Pancreas (tissue), 10 donors: Measurements from ENCODE around the gene FCRLA. TPM values are rescaled to one million over a fixed set of nuclear protein-coding genes. Genes with fewer than 3 reads are reported as not detected.
A peak's percentile ranks its signal among the peaks of the same experiment; 100 is the strongest.

ENCODE experiments used
- ATAC-seq, 4 donors: fragments of 200-7000 bp; cut with Tn5 transposase; one replicate each; pipeline versions ENCODE4 v1.8.0 to v1.9.1; 2020; ENCODE audit warnings: mild to moderate bottlenecking in 4 of 4, moderate library complexity in 4 of 4
- DNase-seq, 6 donors: peaks; one replicate each; pipeline ENCODE4 v3.0.0-alpha.2; 2020
- FAIRE-seq: peaks from 2 replicates; lab custom pipeline; 2012; peaks lifted over from hg19 to GRCh38; lab: Jason Lieb, UNC
- H3K27ac ChIP-seq, 4 donors: fragments of 200-600 bp; sonication (generic); 1 replicate in 3 of 4; 2 replicates in 1 of 4; pipeline versions ENCODE4 v1.5.0 to v1.8.0; 2020
- H3K27me3 ChIP-seq, 4 donors: fragments of 200-600 bp; one replicate each; pipeline ENCODE4 v1.8.0; 2021
- H3K36me3 ChIP-seq, 3 donors: fragments of 200-600 bp; sonication (generic) in 1 of 3; one replicate each; pipeline versions ENCODE4 v1.5.0 to v1.8.0; 2020 to 2021
- H3K4me1 ChIP-seq, 3 donors: fragments of 200-600 bp; one replicate each; pipeline ENCODE4 v1.8.0; 2021
- H3K4me3 ChIP-seq, 4 donors: fragments of 200-600 bp; sonication (generic) in 2 of 4; one replicate each; pipeline versions ENCODE4 v1.5.0 to v1.8.0; 2020 to 2021
- H3K9me3 ChIP-seq, 4 donors: fragments of 200-600 bp; one replicate each; pipeline ENCODE4 v1.8.0; 2021
- WGBS, 2 donors: extraction: QIAGEN DNeasy Blood & Tissue Kit; methylation state at CpG; one replicate each; pipeline ENCODE4 v1.1.7; 2013; 5-methylcytosine and 5-hydroxymethylcytosine counted together
- intact Hi-C, 3 donors: fragments of 100-400 bp; cut with DNase I; formaldehyde crosslinking; loops; one replicate each; pipeline versions ENCODE4 v1.11.1 to v1.14.2; 2022
- polyA plus RNA-seq, 2 donors: library from polyadenylated mRNA; stranded (reverse); fragments of 200-250 nt; gene quantifications; one replicate each; pipeline ENCODE4 v1.2.3, GENCODE V29; 2013
- total RNA-seq, 6 donors: library from RNA; stranded (reverse); fragmentation: NEBNext Ultra II Directional in 4 of 6; extraction: Animal tissue kit (Norgen Biotek cat#: 25700) in 4 of 6; gene quantifications; one replicate each; pipeline versions ENCODE4 v1.2.1 to v1.2.4, GENCODE V29; 2021 to 2023
- TF ChIP-seq, protein P1 (sequence below), 4 donors: fragments of 200-600 bp; sonication (generic) in 3 of 4; IDR thresholded peaks; one replicate each; pipeline versions ENCODE4 v1.5.0 to v1.8.0; 2021; ENCODE audit warnings: antibody characterized with exemption in 4 of 4
- donor health status: healthy with polysubstance abuse.
- donor health status: DM: no; HTN: no; CAD: no; lungs with moderate emphysema.
- donor health status: DM: no; HTN: no; CAD: no.
- donor health status: control.
- donor health status: control.
- donor health status: Bipolar disorder and iron deficiency.
- donor health status: DM: yes; HTN: yes; CAD: no.
- donor health status: DM: no; HTN: no; CAD: no.
- donor health status: DM: no; HTN: no; CAD: no.
- donor health status: DM: yes; HTN: yes; CAD: no.

The FCRLA gene
- total and polyA plus RNA-seq, 8 donors, result 0.38 TPM; not detected in 7

DNA sequence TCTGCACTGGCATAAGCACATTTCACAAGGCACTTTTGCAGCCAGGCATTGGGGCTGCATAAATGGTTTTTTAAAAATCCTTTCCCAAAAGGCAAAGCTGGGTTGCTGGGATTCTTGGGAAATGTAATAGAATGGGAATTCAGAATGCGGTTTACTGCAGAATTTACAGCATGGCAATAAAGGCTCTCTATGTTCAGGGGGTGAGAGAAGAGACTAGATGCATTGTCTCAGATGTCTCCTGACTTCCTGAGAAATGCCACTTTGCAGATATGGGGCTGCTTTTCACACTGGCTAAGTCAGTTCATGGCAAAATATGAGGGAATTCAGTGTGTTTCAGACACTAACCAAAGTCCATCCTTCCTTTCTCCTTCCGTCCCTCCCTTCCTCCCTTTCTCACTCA is 30.6 kb upstream of the FCRLA start:
- 91% methylated on average over 2 of the region's 2 CpGs for WGBS, 2 donors
- Histone ChIP-seq H3K9me3 (no peaks in the 10 kb centered on the region), H3K36me3 (no peaks in the 10 kb centered on the region), H3K27me3 (no peaks in the 10 kb centered on the region), H3K4me1 (no peaks in the 10 kb centered on the region), H3K27ac (no peak overlapping the region), H3K4me3 (no peak overlapping the region)
- no peak for ATAC-seq
- intact Hi-C loops, result no loop called here
- no peak for DNase-seq
- TF ChIP-seq, protein P1, sequence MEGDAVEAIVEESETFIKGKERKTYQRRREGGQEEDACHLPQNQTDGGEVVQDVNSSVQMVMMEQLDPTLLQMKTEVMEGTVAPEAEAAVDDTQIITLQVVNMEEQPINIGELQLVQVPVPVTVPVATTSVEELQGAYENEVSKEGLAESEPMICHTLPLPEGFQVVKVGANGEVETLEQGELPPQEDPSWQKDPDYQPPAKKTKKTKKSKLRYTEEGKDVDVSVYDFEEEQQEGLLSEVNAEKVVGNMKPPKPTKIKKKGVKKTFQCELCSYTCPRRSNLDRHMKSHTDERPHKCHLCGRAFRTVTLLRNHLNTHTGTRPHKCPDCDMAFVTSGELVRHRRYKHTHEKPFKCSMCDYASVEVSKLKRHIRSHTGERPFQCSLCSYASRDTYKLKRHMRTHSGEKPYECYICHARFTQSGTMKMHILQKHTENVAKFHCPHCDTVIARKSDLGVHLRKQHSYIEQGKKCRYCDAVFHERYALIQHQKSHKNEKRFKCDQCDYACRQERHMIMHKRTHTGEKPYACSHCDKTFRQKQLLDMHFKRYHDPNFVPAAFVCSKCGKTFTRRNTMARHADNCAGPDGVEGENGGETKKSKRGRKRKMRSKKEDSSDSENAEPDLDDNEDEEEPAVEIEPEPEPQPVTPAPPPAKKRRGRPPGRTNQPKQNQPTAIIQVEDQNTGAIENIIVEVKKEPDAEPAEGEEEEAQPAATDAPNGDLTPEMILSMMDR (IDR thresholded peaks at IDR 0.05), result no peak
- no peak for FAIRE-seq

GRCh38 chr1:161676958-161677689 is 29.9 kb upstream of the FCRLA start:
- no peak overlapping the region for H3K4me3 ChIP-seq
- H3K27me3 ChIP-seq, result no peaks in the 10 kb centered on the region
- FAIRE-seq, result no peak
- TF ChIP-seq, protein P1 (IDR thresholded peaks at IDR 0.05), result no peak
- H3K36me3 ChIP-seq, result no peaks in the 10 kb centered on the region
- 60% methylated on average over 5 of the region's 5 CpGs for WGBS, 2 donors
- intact Hi-C loops, result no loop called here
- peak in 1 of 6 donors; percentile 18 for DNase-seq
- ATAC-seq, result peak in 3 of 4 donors; percentile 45 to 75 (median 74)
- no peaks in the 10 kb centered on the region for H3K9me3 ChIP-seq
- no peak overlapping the region for H3K27ac ChIP-seq
- H3K4me1 ChIP-seq, result no peaks in the 10 kb centered on the region

- H3K9me3 ChIP-seq, result no peaks in the 10 kb centered on the region
- H3K4me3 ChIP-seq, result no peak overlapping the region
- H3K27ac ChIP-seq, result no peak overlapping the region
- TF ChIP-seq, protein P1 (IDR thresholded peaks at IDR 0.05), result no peak
- intact Hi-C loops, result no loop called here
- 94 to 96% methylated on average over 3 of the region's 3 CpGs for WGBS, 2 donors
- H3K4me1 ChIP-seq, result no peaks in the 10 kb centered on the region
- no peaks in the 10 kb centered on the region for H3K27me3 ChIP-seq
- no peak for FAIRE-seq
- H3K36me3 ChIP-seq, result no peaks in the 10 kb centered on the region
- DNase-seq, result no peak
- ATAC-seq, result no peak
These were observed 28.5 kb upstream of the FCRLA start for GRCh38 chr1:161678500-161678899.

DNA sequence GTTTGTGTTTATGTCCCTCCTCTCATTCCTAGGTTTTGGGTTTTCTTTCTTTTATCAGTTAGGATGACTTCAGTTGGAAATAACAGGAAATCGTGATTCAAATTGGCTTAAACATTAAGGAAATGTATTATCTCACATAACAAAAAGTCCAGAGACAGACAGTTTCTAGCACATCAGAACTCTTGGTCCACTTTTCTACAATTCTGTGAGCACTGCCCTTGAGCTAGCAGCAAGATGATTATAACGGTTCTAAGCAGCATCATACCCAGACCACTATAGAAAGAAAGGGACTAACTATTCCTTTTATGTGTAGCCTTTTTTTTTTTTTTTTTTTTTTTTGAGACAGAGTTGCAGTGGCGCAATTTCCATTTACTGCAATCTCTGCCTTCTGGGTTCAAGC is 25.1 kb upstream of the FCRLA start:
- FAIRE-seq (no peak), DNase-seq (no peak), ATAC-seq (no peak)
- Histone ChIP-seq H3K4me3 (no peak overlapping the region), H3K27me3 (no peaks in the 10 kb centered on the region), H3K9me3 (no peaks in the 10 kb centered on the region), H3K27ac (no peak overlapping the region), H3K4me1 (no peaks in the 10 kb centered on the region), H3K36me3 (no peaks in the 10 kb centered on the region)
- TF ChIP-seq, protein P1 (IDR thresholded peaks at IDR 0.05), result no peak
- 55 to 78% methylated on average over 3 of the region's 3 CpGs for WGBS, 2 donors
- intact Hi-C loops, result no loop called here

DNA sequence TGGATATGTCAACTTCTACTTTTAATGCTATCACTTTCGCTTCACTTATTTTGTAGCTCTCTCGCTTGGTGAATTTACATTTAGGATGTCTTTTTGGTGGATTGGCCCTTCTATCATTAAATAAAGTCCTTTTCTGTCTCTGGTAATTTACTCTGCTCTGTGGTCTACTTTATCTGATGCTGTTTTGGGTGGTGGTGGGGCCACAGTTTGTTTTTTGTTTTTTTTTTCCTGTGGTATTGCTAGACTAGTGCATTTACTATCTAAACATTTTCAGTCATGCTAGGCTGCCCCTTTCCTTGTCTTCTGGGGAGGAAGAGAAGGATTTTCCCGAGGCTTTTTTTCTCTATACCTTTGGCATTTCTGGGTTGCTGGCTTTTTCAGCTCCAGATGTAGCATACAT is 18.1 kb upstream of the FCRLA start:
- TF ChIP-seq, protein P1 (IDR thresholded peaks at IDR 0.05), result no peak
- Histone ChIP-seq H3K4me3 (no peak overlapping the region), H3K4me1 (no peaks in the 10 kb centered on the region), H3K27ac (no peak overlapping the region), H3K9me3 (no peaks in the 10 kb centered on the region), H3K27me3 (no peaks in the 10 kb centered on the region), H3K36me3 (no peaks in the 10 kb centered on the region)
- DNase-seq (no peak), ATAC-seq (no peak), FAIRE-seq (no peak)
- intact Hi-C loops, result no loop called here
- 66 to 76% methylated on average over 3 of the region's 3 CpGs for WGBS, 2 donors
